ENCODE measurements around the gene LRP6.
"Not testable (repeated sequence)": the region's sequence is repeated elsewhere in the genome, so short reads cannot be mapped to it uniquely, and the experiment has no call there.

LRP6 gene

GRCh38 chr12:12265571-12266388 lies 1.1 kb downstream of the LRP6 start:
- DNase-seq (ENCODE audit: low read depth), result no peak

- DNase-seq (ENCODE audit: low read depth), result no peak
Observed at GRCh38 chr12:12265035-12265434, 1.8 kb downstream of the LRP6 start.

DNA sequence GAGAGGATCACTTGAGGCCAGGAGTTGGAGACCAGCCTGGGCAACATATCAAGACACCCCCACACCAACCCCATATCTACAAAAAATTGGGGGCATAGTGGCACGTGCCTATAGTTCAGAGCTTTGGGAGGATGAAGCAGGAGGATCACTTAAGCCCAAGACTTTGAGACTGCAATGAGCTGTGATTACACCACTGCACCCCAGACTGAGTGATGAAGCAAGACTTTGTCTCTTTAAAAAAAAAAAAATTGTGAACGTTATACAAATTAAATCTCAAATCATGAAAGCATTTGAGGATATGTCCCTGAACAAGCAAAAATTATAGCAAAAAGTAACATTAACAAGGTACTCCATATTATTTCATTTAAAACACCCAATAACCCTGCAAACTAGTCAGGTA lies 2.9 kb downstream of the LRP6 start:
- DNase-seq (ENCODE audit: low read depth), result no peak

DNA sequence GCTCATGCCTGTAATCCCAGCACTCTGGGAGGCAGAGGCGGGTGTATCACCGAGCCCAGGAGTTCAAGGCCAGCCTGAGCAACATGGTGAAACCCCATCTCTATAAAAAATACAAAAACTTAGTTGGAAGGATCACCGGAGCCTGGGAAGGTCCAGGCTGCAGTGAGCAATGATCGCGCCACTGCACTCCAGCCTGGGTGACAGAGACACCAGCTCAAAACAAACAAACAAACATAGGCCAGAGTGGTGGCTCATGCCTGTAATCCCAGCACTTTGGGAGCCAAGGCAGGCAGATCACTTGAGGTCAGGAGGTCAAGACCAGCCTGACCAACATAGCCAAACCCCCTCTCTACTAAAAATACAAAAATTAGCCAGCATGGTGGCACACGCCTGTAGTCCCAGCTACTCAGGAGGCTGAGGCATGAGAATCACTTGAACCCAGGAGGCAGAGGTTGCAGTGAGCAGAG lies 10.5 kb downstream of the LRP6 start:
- not testable (repeated sequence) for DNase-seq (ENCODE audit: low read depth)

- no peak for DNase-seq (ENCODE audit: low read depth)
Observed at GRCh38 chr12:12254553-12254952, 12.3 kb downstream of the LRP6 start.

DNA sequence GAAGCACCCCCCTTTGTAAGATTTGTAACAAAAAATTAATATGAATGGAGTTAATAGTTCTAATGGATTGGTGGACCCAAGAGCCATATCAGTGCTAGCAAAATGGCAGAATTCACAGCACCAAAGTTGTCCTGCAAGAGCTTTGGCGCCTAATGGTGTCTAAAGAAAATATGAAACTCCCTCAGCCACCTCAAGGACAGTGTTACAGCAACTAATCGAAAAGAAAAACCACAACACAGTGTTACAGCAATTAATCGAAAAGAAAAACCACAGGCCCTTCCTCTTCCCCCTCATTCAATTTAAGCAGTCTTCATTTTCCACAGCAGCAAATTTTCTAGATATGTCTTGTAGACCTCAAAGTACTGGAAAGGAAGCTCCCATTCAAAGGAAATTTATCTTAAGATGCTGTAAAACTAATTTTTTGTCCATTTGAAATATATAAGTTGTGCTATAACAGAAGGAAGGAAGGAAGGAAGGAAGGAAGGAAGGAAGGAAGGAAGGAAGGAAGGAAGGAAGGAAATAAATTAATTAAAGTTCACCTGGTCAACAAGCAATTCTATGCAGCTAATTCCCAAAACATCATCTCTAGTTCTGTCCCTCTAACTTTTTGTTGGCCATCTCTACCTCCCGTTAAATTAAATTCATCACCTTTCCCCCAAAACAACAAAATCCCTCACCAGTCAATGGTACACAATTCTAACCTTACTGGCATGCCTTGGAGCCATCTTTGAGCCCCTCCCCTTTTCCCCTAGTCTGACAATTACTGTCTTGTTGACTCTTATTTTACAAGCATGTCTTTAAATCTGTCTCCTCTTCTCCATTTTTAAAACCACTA lies 17.4 kb downstream of the LRP6 start:
- no peak for DNase-seq (ENCODE audit: low read depth)

DNA sequence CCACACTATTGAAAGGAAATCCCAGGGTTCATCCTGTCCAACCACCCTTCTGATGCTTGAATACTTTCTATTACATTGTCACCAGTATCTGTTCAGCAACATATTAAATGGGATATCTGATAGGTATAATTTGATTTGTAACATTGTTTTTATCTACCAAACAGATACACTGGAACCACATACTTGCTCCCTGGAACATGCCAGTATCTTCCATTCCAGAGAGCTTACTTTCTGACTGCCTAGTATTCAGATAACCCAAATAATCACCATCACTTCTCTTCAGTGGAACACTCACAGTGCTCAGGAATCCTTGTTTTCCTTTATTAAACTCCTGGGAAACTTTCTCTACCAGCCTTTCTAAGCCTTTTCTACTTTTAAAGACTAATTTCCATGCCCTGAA lies 19.3 kb downstream of the LRP6 start:
- DNase-seq (ENCODE audit: low read depth), result no peak

GRCh38 chr12:12244341-12244740 lies 22.5 kb downstream of the LRP6 start:
- DNase-seq (ENCODE audit: low read depth), result no peak

DNA sequence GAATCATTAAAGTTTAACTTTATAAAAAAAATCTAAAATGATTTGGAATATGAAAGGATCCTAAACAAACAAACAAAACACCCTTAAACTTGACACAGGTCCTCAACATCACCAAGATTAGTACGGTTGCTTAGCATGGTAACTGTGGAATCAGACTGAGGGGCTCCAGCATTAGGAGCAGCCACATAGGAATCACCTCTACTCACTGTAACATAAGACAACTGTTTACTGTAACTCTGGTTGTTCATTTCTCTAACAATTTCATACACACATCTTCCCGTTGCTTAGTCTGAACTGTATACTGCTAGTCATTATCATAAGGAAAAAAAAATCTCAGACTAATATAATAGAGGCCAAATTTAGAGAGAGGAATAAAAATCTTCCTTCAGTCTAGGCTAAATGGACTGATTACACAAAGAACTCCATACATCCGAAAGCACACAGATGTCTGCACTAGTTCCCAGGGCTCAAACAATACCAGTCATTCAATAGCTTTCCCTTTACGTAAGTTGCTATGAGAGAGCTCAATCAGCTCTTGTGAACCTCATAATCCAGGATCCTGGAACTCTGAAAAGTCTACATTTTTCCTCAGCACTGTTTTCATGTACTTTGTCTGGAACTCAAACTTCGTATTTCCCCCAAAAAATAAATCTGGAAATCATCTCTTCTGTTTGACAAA lies 26.0 kb downstream of the LRP6 start:
- DNase-seq (ENCODE audit: low read depth), result no peak

GRCh38 chr12:12239127-12239526 lies 27.7 kb downstream of the LRP6 start:
- no peak for DNase-seq (ENCODE audit: low read depth)

DNA sequence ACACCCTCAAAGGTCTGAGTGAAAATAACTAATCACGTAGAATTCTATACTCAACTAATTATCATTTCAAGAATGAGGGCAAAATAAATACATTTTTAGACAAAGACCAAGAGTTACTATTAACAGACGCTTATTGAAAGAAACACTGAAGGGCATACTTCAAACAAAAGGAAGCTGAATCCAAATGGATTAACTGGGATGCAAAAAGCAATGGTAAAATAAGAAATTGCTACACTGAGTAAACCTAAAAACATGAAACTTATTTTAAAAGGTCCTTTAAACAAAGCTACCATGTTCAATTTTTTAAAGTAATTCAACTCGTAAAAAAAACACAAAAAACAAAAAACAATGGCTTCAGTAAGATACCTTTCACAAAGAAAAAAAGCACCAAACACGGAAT lies 28.2 kb downstream of the LRP6 start:
- no peak for DNase-seq (ENCODE audit: low read depth)

DNA sequence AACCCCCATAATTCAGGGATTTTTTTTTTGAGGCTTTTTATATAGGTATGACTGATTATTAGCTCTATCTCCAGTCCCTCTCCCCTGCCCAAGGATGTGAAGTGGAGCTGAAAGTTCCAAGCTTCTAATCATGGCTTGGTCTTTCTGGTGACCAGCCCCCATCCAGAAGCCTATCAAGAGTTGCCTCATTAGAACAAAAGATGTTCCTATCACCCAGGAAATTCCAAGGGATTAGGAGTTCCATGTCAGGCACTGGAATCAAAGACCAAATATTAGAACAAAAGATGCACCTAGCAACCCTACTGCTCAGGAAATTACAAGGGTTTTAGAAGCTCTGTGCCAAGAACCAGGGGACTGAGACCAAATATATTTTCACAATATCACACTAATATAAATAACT lies 29.9 kb downstream of the LRP6 start:
- no peak for DNase-seq (ENCODE audit: low read depth)

DNA sequence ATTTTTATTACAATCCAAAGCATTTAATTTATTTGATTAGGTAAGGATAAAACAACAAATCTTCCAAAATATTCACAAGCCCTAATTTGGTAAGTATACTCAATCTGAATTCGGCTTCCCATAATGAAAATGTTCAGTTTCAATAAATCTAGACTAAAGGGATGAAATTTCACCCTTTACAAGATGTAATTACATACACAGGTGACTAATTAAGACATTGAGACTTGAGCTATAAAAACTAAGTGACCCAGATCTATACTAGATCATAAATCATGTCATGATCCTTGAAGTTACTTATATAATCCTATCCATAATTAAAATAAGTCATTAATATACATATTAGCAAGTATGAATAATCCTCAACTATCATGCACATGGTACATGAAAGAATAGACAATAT lies 36.6 kb downstream of the LRP6 start:
- DNase-seq (ENCODE audit: low read depth), result no peak

GRCh38 chr12:12229556-12230092 lies 37.2 kb downstream of the LRP6 start:
- DNase-seq (ENCODE audit: low read depth), result no peak

DNA sequence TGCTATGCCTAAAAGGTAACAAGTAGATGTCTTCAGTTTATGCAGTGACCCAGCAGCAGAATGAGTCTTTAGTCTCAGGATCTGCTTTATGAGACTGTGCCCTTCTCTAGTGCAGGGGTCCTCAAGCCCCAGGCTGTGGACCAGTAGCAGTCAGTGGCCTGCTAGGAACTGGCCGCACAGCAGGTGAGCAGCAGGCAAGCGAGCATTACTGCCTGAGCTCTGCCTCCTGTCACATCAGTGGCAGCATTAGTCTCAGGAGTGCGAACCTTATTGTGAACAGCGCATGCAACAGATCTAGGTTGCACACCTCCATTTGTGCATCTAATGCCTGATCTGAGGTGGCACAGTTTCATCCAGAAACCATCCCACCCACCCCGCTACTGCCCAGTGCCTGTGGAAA lies 38.4 kb downstream of the LRP6 start:
- DNase-seq (ENCODE audit: low read depth), result no peak

DNA sequence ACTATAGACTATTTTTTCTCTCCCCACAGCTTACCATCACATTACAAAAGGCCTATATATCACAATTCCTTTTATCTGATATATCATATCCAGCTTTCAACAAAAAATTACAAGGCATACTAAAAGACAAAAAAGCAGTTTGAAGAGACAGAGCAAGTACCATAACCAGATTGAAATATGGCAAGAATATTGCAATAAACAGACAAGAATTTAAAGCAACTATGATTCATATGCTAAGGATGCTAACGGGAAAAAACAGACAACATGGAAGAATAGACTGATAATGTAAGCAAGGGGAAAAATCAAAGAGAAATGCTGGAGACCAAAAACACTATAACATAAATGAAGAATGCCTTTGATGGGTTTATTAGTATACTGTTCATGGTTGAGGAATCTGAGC lies 40.7 kb downstream of the LRP6 start:
- no peak for DNase-seq (ENCODE audit: low read depth)

GRCh38 chr12:12224240-12224940 lies 42.5 kb downstream of the LRP6 start:
- no peak for DNase-seq (ENCODE audit: low read depth)

DNA sequence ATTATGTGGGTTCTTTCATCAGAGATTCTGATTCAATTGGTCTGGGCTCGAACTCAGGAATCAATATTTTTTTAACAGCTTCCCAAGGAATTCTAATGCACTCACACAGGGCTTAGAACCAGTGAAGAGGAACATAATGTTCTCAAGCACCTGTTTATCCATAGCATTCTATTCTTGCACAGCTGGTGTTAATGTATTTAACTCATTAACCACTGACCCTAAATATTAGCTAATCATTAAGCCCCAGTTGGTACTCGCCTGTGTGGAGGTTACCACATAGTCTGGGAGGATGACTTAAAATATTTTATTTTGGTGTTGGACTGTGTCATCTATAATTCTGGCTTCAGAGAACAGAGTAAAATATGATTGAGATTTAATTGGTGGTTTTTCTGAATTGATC lies 45.3 kb downstream of the LRP6 start:
- no peak for DNase-seq (ENCODE audit: low read depth)

GRCh38 chr12:12219664-12220063 lies 47.2 kb downstream of the LRP6 start:
- no peak for DNase-seq (ENCODE audit: low read depth)

GRCh38 chr12:12217018-12217359 lies 49.9 kb downstream of the LRP6 start:
- no peak for DNase-seq (ENCODE audit: low read depth)

DNA sequence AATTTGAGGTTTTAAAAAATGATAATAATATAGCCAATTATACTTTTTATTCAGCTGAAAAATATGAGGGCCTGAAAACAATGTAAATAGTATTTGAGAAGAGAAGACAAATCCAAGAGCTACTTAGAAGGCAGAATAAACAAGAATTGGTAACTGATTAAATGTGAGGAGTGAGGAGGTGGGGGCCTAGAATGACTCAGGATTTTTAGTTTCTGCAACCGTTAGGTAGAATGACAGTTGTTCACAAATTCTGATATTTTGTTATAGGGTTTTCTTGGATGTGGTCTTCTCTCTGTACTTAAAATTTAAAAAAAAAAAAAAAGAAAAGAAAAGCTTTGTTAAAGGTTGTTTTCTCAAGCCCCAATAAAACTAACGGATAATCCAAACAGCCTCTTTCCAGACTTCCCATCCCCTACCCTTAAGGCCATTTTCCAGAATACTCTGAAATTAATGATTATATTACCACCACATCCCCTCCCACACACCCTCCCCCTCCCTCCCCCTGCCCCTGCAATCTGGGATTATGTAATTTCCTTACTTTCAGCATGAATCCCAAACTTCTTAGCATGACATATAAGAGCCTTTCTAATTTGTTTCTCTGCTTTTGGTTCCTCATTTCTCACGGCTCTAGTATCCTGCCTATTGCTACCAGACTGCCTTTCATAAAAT lies 50.4 kb downstream of the LRP6 start:
- DNase-seq (ENCODE audit: low read depth), result no peak
